HG02870 (cell line): ENCODE data around the gene CPB2.
A peak's percentile ranks its signal among the peaks of the same experiment; 100 is the strongest.

ENCODE experiments used
- ATAC-seq: cut with Tn5 transposase; IDR thresholded peaks from one replicate; pipeline ENCODE4 v1.9.1; 2021; ENCODE audit warnings: mild to moderate bottlenecking, moderate library complexity; ENCODE audit not compliant: unreplicated experiment

Gene CPB2

DNA sequence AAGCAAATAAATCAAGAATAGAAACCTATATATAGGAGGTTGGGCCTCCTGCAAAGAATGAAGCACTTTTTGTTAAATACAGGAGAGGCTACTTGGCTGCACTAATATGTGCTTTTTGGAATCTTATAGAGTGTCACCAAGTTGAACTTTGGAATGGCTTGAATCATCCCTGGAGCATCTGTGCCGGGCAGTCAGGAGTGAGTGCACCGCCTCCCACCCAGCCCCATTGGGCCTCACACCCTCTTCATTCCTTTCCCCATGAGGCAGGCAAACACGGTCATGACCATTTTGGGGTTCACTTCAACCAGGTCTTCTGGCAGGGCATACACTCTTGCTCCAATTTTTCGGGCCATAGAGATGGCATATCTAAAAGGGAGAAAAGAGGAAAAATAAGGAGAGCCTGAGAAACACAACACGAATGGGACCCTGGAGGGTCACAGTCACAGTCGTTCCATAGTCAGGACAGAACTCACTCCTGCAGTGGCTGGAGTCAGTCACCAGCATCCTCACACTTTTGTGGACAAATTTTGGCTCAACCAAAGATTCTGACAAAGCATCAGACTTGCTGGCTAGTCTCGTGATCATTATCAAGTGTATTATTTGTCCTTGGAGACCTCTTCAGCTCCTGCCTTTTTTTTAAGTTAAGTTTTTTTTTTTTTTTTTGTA, 22.7 kb upstream of the CPB2 start:
- no peak for ATAC-seq

DNA sequence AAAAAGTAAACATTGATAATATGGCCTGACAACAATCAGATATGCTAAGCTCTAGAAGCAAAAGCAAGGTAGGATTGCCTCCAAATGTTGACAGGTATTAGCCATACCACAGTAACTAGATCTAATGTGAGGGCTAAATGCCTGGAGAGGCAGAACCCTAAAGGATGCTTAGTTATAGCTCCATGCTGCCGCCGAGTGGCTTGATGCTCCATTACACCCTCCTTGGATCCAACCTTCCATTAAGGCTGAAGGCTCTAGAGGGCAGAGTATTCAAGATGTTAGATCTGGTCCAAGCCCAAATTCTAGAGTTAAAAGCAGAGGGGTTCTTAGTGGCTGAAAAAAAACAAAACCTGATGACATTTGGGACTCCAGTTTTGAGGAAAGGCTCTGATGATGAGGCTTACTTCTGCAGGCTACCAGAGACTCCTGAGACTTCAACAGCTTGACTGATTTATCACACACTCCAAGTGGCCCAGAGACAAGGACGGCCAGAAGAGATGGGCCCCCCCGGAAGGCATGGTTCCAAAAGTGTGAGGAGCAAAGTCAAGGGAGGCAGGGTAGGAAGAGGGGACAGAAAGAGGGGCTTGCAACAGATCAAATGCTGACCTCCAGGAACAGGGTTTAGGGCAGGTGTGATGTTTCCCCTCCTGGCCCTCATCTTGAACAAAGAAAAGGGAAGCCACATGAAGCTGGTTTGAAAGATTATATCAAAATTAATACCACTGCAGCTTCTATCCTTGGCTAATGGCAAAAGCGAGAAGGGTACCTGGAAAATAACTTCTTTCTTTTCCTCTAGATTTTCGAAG, 21.9 kb upstream of the CPB2 start:
- peak; percentile 64 for ATAC-seq

DNA sequence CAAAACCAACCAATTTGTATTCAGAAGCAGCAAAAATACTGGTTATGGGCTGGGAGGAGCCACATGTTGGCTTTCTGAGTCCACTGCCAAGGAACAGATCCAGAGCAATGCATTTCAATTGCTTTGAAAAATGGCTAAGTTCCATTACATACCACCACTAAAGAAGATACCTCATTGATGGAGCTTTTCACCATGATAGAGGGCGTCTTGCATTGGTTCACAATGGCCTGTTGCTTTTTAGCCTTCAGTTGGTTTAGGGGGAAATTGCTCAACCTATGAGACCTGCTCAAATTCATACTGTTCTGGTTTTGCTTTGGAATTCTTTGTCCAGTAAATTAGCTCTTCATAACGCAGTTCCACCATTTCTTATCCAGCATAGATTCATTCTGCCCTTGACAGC, 21.2 kb upstream of the CPB2 start:
- ATAC-seq = no peak

DNA sequence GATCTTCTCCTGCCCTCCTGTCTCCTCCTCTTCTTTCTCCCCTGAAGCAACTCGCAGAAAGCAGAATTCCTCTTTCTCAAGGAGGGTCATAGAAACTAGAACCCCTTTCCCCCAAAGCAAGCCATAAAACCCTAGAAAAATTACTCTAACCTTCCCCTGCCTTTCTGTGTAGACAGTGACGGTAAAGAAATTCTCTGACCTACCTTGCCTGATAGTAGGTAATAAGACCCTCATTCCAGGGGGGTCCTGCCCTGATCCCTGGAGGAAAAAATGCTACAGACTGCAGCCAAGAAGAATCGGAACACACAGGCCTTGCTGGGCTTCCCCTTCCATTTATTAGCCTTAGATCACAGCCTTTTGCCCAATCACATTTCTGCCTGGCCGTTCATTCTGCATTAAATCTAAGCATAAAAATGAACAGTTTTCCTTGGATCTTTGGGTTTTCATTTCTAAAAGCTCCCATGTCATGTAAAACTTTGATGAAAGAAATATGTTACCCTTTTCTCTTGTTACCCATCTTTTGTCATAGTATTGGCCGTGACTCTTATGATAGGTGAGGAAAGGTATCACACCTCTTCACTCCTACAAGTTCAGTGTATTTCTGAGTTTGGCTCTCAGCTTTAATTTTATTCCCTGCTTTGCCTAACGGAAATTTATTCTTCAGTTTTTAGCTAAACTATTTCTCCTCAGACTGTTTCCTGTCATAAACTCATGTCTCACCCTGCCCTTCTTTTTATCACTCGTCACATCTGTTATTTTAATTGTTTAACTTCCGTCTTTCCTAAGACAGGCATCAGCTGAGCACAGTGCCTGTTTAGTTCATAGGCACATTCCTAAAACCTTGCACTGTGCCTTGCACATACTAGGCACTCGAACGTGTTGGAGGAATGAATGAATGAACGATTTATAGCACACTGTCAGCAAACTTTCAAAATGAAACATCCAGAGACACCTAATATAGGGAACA, 20.4 kb upstream of the CPB2 start:
- ATAC-seq = no peak

DNA sequence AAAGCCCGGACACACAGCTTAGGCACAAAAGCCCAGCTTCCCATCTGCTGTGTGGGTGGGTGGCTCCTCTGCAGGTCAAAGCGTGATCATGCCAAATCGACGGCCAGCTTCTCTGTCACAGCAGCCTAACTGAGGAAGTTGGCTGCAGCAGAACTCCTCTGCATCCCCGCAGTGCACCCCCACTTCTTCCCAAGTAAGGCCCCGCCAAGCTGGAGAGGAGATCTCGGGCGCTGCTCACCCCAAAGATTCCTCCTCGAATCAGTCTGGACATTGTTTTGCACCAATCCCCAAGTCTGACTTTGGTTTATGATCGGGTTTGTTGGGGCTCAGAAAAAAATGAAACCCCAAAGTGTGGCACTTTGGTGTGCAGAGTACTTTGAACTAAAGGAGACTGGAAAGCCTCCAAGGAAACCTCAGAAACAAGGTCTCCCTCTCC, 19.7 kb upstream of the CPB2 start:
- no peak for ATAC-seq

DNA sequence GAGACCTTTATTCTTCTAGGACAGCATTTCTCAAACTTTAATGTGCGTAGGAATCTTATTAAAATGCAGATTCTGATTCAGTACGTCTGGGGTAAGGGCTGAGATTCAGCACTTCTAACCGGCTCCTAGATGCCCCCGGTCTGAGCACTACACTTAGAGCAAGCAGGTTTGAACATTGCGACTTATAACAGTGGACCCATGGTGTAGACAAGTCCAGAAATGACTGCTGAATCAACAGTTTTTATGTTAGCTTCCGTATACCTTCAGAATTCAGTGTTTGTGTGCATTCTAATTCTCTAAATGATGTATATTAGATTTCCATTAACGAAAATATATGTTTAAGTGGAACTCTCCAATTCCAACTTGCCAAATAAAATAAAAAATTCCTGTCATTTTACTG, 17.5 kb upstream of the CPB2 start:
- ATAC-seq = no peak

DNA sequence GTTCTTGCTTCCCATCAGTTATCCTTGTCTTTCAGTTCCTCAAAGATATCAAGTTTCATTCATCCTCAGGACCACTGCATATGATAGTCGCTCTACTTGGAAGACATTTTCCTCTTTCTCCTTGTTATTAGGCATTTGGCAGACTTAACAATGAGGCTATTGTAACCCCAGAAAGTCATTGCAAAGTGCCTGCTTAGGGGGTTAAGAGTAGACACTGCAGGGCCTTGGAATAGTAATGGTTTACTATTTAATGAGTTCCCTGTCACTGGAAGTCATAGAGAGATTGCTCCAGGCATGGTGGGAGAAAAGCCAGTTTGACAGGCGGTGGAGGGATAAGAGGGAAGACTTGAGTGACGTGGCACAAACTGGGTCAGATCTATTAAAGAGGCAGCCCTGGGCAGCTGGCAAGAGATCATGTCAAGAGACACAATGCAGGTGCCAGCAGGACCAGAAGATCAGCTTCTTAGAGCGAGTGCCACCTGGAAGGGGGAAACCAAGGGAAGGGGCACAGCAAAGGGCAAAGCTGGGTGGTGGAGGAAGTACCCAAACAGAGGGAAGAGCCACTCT, 16.8 kb upstream of the CPB2 start:
- ATAC-seq = no peak

DNA sequence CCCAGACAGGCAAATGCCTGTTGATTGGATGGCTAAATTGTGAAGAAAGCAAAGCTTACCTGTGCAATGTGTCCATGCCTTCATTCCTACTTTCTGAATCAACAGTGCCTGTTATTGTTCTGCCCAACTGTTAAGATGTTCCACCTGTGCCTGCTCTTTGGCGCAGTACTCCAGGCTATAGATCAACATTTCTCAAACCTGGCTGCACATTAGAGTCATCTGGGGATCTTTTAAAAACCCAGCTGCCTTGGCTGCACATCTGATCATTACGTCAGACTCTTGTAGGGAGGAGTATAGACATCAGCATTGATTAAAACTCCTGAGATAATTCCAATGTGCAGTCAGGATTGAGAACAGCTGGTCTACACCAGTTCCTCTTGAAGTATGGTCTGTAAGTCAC, 16.2 kb upstream of the CPB2 start:
- no peak for ATAC-seq

DNA sequence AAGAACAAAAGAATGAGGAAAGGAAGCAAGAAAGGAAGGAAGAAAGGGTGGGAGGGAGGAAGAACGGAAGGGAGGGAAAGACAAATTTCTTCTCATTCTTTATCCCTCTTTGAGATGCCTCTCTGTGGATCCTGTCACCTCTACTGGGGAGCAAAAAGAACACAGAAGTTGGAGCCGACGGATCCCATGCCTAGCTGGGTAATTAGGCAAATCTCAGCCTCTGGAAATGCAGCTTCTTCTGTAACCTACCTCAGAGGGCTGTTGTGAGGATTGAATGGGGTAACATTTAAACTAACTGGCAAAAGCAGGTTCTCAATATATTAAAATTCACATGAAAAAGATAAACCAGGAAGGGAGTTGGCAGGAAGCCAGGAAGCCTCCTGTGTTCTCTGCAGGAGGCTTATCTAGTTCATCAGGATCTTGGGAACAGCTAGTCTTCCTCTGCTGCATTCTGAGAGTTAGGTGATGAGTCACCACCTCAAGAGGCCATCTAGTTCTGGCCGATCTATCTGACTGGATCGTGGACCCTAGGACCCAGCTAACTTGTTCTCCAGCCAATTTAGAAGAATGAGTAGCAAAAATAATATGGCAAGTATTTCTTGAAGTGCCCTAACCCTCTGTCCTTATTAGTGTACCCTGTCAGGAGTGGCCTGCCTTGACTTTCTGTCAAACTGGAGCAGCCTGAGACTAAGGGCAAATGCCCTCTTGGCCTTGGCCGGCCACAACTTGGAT, 15.2 kb upstream of the CPB2 start:
- ATAC-seq = no peak

DNA sequence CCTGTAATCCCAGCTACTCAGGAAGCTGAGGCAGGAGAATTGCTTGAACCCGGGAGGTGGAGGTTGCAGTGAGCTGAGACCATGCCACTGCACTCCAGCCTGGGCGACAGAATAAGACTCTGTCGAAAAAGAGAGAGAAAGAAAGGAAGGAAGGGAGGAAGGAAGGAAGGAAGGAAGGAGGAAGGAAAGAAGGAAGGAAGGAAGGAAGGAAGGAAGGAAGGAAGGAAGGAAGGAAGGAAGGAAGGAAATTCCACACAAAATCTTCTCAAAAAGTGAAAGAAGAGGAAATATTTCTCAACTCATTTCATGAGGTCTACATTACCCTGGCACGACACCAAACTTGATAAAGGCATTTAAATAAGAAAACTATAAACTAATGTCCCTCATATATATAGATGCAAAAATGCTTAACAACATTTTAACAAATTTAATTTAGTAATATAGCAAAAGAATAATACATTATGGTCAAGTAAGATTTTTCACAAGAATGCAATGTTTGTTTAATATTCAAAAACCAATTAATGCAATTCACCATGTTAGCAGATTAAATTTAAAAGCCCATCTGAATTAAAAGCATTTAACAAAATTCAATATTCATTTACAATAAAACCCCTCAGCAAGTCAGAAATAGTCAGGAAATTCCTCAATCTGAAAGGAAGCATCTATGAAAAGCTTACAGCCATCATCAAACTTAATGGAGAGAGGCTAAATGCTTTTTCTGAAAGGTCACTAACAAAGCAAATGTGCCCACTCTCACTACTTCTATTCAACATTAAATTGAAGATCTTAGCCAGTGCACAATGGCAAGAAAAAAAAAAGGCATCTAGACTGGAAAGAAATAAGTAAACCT, 12.0 kb upstream of the CPB2 start:
- no peak for ATAC-seq

DNA sequence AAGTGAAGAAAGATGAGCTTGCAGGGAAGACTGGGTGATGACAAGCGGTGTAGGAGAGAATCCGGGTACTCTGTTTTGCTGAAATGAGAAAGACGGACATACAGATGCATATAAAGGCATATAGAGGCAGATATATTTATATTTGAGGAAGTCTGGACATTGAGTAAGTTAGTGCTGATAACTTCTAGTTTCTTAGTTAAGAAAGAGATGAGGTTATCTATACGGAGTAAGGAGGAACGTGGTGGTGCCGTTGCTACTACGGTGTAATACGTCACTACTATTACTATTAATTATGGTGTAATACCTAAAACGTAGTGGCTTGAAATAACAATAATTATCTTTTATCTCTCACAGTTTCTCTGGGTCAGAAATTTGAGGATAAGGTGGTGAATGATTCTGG, 9.8 kb upstream of the CPB2 start:
- ATAC-seq = no peak

DNA sequence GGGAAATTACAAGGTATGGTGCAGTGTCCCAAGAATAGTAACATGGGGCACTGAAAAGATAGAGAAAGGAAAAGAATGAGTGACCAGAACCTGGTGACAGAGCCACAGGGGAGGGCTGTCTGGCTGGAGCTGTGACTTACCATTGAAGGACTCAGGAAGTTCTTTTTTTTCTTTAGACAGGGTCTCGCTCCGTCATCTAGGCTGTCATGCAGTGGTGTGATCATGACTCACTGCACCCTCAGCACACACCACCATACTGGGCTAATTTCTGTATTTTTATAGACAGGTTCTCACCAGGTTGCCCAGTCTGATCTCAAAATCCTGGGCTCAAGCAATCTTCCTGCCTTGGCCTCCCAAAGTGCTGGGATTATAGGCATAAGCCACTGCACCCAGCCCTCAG, 8.8 kb upstream of the CPB2 start:
- ATAC-seq = no peak

DNA sequence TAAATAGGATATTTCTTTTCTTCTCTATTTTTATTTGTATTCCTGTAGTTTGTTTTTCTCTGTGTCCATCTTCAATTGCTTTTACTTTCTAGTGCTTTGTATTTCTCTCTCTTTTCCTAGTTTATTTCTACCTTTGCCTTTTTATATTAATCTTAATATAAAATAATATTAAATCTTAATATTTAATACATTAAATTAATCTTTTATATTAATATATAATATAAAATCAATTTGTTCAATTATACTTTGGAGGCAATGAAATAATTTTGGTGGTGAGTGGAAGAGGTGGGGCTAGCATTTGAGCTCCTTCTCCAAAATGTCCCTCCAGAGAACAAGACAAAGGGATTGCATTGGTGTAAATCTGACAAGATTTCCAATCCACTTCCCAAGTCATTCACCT, 6.3 kb upstream of the CPB2 start:
- no peak for ATAC-seq

DNA sequence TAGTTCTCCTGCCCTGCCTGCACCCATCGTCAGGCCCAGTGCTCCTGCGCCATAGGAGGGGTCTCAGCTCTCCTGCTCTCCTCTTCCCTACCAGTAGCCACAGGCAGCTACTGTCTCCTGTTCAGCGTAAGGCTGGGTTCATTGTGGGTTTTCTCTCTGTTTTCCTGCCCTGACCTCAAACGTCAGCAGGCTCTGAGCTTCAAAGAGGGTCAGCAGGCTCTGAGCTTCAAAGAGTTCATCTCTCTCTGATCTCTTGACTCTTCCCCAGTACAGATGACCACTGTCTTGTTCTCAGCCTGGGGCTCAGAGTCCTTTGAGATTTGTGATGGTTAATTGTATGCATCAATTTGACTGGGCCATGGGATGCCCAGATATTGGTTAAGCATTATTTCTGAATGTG, 4.6 kb upstream of the CPB2 start:
- peak; percentile 26 for ATAC-seq

DNA sequence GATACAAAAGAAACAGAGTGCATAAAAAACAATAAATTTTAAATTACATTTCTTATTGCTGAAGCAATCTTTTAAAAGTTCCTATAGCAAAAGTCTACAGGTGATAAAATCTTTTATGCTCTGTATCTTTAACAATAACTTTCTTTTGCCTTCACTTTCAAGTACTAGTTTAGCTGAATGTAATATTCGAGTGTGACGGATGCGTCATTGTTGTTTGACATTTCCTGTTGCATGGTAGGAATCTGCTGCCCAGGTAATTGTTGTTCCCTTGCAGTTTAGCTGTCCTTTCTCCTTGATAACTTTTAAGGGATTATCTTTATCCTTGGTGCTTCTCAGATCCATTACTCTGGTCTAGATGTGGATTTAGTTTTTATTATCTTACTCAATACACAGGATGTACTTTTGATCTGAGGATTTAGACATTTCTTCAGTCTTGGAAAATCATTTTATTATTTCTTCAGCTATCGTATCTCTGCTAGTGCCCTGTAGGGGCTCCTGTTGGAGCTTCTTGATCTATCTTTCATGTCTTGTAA, 2.1 kb upstream of the CPB2 start:
- ATAC-seq = no peak

DNA sequence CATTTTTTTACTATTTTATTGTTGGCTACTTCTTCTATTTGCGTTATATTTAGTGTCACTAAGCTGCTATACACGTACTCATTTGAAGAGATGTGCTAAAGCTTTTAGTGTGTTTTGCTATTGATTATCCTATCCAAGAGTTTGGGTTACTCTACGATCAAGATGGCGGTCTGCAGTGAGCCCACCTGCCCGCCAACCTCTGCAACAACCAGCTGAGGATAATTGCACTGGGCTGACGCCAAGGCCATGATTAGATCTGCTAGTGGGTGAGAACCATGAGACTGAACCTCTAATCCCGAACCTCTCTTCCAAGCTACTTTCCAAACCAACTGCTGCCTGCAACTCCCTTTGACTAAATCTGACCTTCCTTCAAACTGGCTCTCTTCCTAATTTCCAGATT, 1.8 kb downstream of the CPB2 start:
- no peak for ATAC-seq

DNA sequence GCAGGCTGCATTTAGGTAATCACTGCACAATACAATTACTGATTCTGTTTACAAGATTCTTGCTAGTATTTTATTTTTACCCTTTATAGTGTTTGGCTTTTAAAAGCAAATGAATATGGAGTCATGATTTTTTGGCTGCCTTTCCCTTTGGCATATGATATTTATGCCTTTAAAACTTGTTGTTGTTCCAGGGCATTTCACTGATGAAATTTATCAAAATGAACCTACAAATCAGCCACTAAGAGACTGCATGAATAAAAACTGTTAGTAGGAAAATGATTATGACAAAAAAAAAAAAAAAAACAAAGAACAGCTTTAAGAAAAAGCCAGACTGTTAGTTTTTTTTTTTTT, 2.6 kb downstream of the CPB2 start:
- ATAC-seq = no peak

DNA sequence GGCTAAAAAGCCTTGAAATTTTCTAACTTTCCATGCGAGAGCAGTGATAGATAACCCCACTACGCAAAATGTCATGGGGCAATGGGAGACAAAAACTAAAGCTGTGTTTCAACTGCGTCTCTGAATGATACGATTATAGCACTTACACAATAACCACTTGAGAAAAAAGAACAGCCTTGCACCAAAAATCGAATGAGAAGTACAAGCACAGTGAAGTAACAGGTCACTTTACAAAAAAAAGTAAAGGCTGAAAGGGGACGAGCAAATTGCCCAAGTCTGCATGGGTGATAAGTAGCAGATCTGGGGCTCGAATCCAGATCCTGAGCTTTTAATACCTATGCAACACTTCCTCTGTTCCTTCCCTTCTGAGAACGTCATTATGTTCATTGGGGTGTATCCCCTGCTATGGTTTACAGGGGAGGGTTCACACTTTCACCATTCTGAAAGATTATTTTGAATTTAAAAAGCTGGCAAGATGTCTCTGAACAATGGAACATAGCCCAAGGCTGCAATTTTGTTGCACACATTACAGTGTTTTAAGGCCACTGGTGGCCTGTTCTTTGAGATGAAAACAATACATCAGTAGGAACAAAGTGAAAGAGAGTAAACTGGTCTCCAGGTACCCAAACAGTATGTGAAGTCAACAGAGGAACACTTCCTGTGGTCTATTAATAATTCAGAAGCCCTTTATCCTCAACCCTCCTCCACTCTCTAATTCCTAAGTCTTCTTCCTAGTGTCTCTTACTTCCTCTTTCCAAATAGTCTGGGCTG, 3.2 kb downstream of the CPB2 start:
- no peak for ATAC-seq

DNA sequence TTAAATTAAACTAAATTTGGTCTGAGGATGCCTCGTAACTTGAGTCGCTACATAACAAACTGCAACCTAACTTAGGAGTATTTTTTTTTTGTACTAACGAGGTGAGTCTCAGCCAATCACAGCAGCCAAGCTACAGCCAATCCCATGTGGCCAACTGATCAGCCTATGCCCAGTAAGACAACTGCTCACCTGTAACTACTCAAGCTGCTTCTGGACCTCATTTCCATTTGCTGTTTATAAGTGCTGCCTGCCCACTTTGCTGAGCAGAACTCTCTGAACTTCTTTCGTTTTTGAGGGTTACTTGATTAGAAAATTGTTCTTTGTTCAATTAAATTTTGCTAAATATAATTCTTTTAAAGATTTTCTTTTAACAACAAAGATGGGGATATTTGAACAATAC, 3.8 kb downstream of the CPB2 start:
- no peak for ATAC-seq
